Epithelial cell of esophagus (primary cell): ENCODE data around the gene TARDBP.

ENCODE experiments used
- DNase-seq: peaks from one replicate; pipeline ENCODE4 v3.0.0; 2010; ENCODE audit warnings: low read depth
- H3K4me3 ChIP-seq: 2 replicates; pipeline ENCODE4 v1.5.1; 2011; ENCODE audit warnings: mild to moderate bottlenecking, low read length, control low read depth
- TF ChIP-seq, protein P1 (sequence below): IDR thresholded peaks from 2 replicates; pipeline ENCODE4 v1.5.1; 2011; ENCODE audit warnings: low read depth, mild to moderate bottlenecking, low read length, control low read depth, inconsistent platforms; ENCODE audit not compliant: insufficient read depth; ENCODE audit errors: missing control alignments

TARDBP gene

DNA sequence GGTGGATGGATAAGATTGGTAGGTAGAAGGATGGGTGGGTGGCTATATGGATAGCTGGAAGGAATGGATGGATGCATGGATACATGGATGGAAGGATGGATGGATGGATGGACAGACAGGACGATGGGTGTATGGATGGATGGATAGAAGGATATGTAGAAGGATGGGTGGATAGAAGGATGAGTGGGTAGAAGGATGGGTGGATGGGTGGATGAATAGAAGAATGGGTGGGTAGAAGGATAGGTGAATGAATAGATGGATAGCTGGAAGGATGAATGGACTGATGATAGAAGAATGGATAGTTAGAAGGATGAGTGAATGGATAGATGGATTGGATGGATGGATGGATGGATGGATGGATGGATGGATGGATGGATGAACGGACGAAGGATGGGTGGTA lies 29.6 kb downstream of the TARDBP start:
- H3K4me3 ChIP-seq: no peak overlapping the region
- TF ChIP-seq, protein P1, sequence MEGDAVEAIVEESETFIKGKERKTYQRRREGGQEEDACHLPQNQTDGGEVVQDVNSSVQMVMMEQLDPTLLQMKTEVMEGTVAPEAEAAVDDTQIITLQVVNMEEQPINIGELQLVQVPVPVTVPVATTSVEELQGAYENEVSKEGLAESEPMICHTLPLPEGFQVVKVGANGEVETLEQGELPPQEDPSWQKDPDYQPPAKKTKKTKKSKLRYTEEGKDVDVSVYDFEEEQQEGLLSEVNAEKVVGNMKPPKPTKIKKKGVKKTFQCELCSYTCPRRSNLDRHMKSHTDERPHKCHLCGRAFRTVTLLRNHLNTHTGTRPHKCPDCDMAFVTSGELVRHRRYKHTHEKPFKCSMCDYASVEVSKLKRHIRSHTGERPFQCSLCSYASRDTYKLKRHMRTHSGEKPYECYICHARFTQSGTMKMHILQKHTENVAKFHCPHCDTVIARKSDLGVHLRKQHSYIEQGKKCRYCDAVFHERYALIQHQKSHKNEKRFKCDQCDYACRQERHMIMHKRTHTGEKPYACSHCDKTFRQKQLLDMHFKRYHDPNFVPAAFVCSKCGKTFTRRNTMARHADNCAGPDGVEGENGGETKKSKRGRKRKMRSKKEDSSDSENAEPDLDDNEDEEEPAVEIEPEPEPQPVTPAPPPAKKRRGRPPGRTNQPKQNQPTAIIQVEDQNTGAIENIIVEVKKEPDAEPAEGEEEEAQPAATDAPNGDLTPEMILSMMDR: no peak
- no peak for DNase-seq

DNA sequence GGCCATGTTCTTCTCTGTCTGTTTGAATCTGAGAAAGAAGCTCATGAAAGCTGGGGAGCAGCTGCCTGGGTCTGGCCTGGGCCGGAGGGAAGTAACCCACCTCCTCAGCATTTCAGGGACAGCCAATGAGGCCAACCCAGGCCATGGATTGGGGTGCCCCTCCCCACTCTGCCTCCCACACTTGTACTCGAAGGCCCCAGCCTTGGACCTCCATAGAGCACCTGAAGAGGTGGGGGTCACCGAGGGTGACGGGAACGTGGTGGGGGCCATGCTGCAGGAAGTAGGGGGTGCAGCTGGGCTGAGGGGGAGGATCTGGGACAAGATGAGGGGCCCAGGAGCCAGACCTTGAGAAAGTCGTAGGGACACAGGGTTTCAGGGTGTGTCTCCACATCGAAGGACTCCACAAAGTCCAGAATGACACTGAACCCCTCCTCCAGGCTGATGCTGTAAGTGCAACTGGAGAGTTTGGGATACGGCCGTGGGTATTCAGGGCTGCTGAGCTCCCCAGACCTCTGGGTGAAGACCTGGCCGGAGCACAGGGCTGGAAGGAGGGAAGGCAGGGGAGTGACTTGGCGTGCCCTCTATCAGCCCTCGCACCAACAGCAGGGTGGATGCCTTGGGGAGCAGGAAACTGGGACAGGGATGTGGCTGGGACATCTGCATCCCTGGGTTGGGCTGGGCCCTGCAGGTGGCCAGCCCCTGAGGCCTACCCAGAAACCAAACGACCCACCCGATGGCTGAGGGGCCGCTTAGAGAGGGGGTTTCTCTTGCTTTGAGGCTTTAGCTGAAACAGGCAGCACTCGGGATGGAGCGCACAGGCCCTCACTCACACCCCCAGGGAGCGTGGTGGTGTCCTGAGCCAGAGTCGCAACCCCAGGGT lies 30.8 kb downstream of the TARDBP start:
- DNase-seq: no peak
- H3K4me3 ChIP-seq: no peak overlapping the region
- TF ChIP-seq, protein P1: no peak

- no peak for DNase-seq
- TF ChIP-seq, protein P1: no peak
- no peak overlapping the region for H3K4me3 ChIP-seq
Observed at GRCh38 chr1:11044086-11044848, 31.8 kb downstream of the TARDBP start.

DNA sequence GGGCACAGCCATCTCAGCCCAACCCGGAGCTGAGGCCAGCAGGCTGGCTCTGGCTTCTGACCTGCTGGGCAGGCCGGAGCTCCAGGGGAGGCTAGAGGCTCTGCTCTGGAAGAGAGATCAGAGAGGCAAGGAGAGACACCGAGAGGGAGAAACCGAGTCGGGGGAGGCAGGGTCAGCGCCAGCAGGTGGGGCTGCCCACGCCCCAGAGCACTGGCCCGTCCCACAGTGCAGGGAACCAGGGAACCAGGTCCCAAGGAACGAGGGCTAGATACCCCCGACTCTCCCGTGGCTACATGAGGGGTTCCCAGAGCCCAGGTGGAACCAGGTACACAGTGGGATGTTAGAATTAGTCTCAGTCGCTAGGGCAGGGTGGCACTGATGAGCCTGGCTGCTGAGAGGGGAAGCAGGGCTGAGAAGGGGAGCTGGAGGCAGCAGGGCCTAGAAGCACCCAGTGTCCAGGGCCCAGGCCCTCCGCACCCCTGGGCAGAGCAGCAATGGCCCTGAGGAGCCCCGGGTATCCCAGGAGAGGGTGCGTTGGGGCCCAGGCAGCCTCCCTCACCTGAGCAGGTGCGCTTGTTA lies 32.5 kb downstream of the TARDBP start:
- TF ChIP-seq, protein P1: no peak
- DNase-seq: no peak
- H3K4me3 ChIP-seq: no peak overlapping the region

GRCh38 chr1:11045428-11046269 lies 33.2 kb downstream of the TARDBP start:
- TF ChIP-seq, protein P1: no peak
- H3K4me3 ChIP-seq: no peak overlapping the region
- DNase-seq: no peak

DNA sequence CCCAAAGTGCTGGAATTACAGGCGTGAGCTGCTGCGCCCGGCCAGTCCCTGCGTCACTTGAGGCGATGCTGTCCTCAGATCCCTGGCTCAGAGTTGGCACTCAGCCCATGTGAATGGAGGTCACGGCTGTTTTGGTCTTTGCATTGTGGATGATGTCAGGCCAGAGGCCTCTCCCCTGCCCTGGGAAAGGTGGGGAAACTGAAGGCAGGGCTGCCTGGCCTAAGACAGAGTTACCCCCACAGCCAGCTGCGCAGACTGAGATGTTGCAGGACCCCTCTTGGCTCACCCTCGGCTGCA lies 33.8 kb downstream of the TARDBP start:
- TF ChIP-seq, protein P1: no peak
- no peak overlapping the region for H3K4me3 ChIP-seq
- no peak for DNase-seq
